ENCODE data around the gene FASLG.

GRCh38 chr1:172629170-172629569 is 29.7 kb upstream of the FASLG start:
- TF ChIP-seq CTCF (IDR thresholded peaks at IDR 0.05) (no peak), POLR2A (IDR thresholded peaks at IDR 0.05) (no peak)
